Fibroblast of the aortic adventitia (primary cell): ENCODE data around the gene KRT36. TPM values are rescaled to one million over a fixed set of nuclear protein-coding genes. Genes with fewer than 3 reads are reported as not detected.

Source experiments
- DNase-seq: peaks from one replicate; pipeline ENCODE4 v3.0.0-alpha.2; 2010; ENCODE audit warnings: low read depth
- H3K4me3 ChIP-seq: 2 replicates; pipeline ENCODE4 v1.5.1; 2011; ENCODE audit warnings: low read depth, mild to moderate bottlenecking, control low read depth, low read length, moderate library complexity
- CTCF ChIP-seq: IDR thresholded peaks from 2 replicates; pipeline ENCODE4 v1.5.1; 2011; ENCODE audit warnings: mild to moderate bottlenecking, low read length, control low read depth, inconsistent platforms; ENCODE audit not compliant: insufficient read depth
- total RNA-seq: library from RNA; depleted of rRNA; stranded (reverse); fragments of >200 nt; gene quantifications from 2 replicates; pipeline ENCODE4 v1.2.3, GENCODE V29; 2012; ENCODE audit warnings: low replicate concordance

The KRT36 gene
- total RNA-seq, 1 donor, result not detected

DNA sequence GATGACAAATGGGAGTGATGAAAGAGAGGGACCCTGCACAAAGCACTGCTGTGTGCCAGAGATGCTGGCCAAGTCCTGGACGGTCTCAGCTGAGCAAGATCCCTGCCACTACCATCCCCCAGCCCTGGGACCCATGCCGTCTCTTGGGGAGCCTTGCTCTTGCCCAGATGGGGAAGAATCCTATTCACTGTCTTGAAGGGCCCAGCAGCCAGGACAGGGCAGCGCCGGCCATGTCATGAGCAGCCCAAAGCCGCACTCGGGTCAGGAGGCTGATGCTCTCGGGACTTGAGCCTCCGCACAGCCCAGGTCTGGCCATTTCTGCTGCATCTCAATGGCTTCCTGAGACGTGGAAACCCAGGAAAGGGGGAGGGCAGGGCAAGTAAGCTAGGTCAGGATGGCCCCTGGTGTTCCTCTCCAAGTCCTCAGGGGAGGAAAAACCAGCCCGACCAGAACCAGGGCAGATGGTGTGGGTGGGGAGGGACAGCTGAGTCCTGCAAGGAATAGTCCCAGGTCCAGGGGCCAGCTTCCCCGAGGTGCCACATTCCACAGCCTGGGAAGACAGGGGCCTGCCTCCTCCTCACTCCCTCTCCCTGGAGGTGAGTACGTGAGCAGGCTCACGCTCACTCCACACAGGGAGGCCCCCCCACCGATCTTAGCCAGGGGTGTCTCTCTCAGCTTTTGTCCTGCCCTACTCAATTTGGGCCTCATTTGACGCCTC lies 46.2 kb upstream of the KRT36 start:
- DNase-seq, result no peak
- no peak for TF ChIP-seq CTCF
- H3K4me3 ChIP-seq, result no peak overlapping the region

- DNase-seq, result no peak
- H3K4me3 ChIP-seq, result no peak overlapping the region
- TF ChIP-seq CTCF, result no peak
Observed at GRCh38 chr17:41534899-41535546, 45.3 kb upstream of the KRT36 start.

GRCh38 chr17:41533613-41534012 lies 43.9 kb upstream of the KRT36 start:
- DNase-seq, result no peak
- no peak for TF ChIP-seq CTCF
- no peak overlapping the region for H3K4me3 ChIP-seq

DNA sequence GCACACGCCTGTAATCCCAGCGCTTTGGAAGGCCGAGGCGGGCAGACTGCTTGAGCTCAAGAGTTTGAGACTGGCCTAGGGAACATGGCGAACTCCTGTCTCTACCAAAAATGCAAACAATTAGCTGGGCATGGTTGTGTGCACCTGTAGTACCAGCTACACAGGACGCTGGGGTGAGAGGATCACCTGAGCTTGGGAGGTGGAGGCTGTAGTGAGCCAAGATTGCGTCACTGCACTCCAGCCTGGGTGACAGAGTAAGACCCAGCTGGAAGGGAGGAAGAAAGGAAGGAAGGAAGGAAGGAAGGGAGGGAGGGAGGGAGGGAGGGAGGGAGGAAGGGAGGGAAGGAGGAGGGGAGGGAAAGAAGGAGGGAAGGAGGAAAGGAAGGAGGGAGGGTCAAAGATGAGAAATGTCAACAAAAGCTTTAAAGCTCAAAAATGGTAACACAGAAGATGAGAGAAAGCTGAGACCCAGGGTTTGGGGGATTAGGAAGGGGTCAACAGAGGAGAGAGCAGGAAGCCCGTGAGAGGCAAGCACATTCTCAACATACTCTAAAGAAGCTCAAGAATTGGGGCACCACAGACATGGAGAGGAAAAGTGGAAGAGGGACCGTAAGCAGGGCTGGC lies 43.3 kb upstream of the KRT36 start:
- TF ChIP-seq CTCF, result no peak
- DNase-seq, result no peak
- no peak overlapping the region for H3K4me3 ChIP-seq

- no peak for DNase-seq
- H3K4me3 ChIP-seq, result no peak overlapping the region
- TF ChIP-seq CTCF, result no peak
Observed at GRCh38 chr17:41531993-41532392, 42.3 kb upstream of the KRT36 start.

DNA sequence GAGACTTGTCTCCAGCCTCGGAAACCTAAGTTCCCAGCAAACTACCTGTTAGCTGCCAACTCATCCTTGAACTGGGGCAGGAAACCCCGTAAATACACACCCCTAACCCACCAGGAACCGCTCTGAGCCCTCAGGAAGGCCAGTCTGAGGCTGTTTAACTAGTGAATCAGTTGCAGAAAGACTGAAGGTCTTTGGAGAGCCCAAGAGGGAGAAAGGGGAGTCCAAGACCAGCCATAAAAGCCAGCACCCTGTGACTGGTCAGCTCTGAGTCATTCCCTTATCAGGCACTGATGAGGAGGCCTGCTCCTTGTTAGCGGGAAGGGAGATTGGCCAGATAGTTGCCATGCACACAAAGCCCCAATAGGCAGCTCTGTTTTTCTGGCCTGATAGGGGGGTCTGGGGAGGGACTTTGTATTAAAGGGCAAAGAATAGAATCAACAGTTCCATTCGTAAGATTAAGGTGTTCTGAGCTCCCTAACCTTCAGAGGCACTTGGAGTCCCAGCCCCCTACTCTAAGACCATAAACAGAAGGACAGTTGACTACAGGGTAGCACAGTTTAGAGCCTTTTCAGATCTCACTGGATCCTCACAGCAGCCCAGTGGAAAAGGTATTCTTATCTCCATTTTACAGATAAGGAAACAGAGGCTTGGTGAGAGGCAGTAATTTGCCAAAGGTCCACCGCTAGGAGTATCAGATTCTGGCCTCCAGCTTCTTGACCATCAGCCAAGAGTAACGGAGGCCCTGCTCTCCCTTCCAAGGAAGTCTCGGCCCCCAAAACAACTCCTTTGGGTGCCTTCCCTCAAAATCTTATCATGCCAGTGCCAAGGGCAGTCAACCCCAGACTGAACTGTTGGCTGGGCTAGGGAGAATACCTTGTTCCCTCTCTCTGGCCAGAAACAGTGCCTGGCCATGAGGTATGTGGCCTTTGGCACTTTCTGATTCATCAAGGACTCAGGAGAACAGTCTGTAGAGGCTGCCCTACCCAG lies 40.6 kb upstream of the KRT36 start:
- H3K4me3 ChIP-seq, result no peak overlapping the region
- TF ChIP-seq CTCF, result peak; percentile 21
- peak; percentile 97 for DNase-seq
